Mesothelial cell of epicardium (in vitro differentiated cells): ENCODE results near the gene POU2AF3. TPM values are rescaled to one million over a fixed set of nuclear protein-coding genes. Genes with fewer than 3 reads are reported as not detected.

Experiments
- DNase-seq, 2 experiments: peaks; one replicate each; pipeline ENCODE4 v3.0.0; 2021; ENCODE audit warnings: low spot score in 2 of 2; ENCODE audit not compliant: unreplicated experiment in 2 of 2
- H3K27ac Mint-ChIP-seq: 2 replicates; pipeline ENCODE4 v1.8.0; 2021; ENCODE audit warnings: mixed read lengths
- H3K27me3 Mint-ChIP-seq: 2 replicates; pipeline ENCODE4 v1.8.0; 2021; ENCODE audit warnings: low read depth, mixed read lengths
- H3K36me3 Mint-ChIP-seq: 2 replicates; pipeline ENCODE4 v1.8.0; 2021; ENCODE audit warnings: mixed read lengths
- H3K4me1 Mint-ChIP-seq: 2 replicates; pipeline ENCODE4 v1.8.0; 2021; ENCODE audit warnings: mixed read lengths
- H3K4me3 Mint-ChIP-seq: 2 replicates; pipeline ENCODE4 v1.8.0; 2021; ENCODE audit warnings: mild to moderate bottlenecking, moderate library complexity, mixed read lengths
- H3K9me3 Mint-ChIP-seq: 2 replicates; pipeline ENCODE4 v1.8.0; 2021; ENCODE audit warnings: mixed read lengths
- CTCF ChIP-seq: fragments of 200-600 bp; sonication (generic); IDR thresholded peaks from one replicate; pipeline ENCODE4 v1.5.0; 2021; ENCODE audit warnings: antibody characterized with exemption; ENCODE audit not compliant: unreplicated experiment
- total RNA-seq: library from RNA; stranded (reverse); gene quantifications from 3 replicates; pipeline ENCODE4 v1.2.1, GENCODE V29; 2021

POU2AF3 gene
- total RNA-seq, 1 donor from 2014 or later = 3.0 TPM

- H3K4me3 Mint-ChIP-seq = no peak overlapping the region
- peaks cover 4% of the 10 kb centered on the region for H3K27me3 Mint-ChIP-seq
- H3K36me3 Mint-ChIP-seq = no peaks in the 10 kb centered on the region
- no peak for DNase-seq
- TF ChIP-seq CTCF = no peak
- H3K9me3 Mint-ChIP-seq = no peaks in the 10 kb centered on the region
- peaks cover 12% of the 10 kb centered on the region for H3K4me1 Mint-ChIP-seq
- no peak overlapping the region for H3K27ac Mint-ChIP-seq
Observed at GRCh38 chr11:111347723-111348115, 49.4 kb downstream of the POU2AF3 start.

GRCh38 chr11:111348147-111348546 is 49.8 kb downstream of the POU2AF3 start:
- no peak for DNase-seq
- TF ChIP-seq CTCF = no peak
- H3K9me3 Mint-ChIP-seq = no peaks in the 10 kb centered on the region
- no peaks in the 10 kb centered on the region for H3K36me3 Mint-ChIP-seq
- peaks cover 6% of the 10 kb centered on the region for H3K27me3 Mint-ChIP-seq
- H3K27ac Mint-ChIP-seq = no peak overlapping the region
- no peak overlapping the region for H3K4me3 Mint-ChIP-seq
- peaks cover 13% of the 10 kb centered on the region for H3K4me1 Mint-ChIP-seq

GRCh38 chr11:111349191-111349695 is 50.9 kb downstream of the POU2AF3 start:
- DNase-seq = no peak
- peaks cover 10% of the 10 kb centered on the region for H3K27me3 Mint-ChIP-seq
- no peaks in the 10 kb centered on the region for H3K9me3 Mint-ChIP-seq
- H3K27ac Mint-ChIP-seq = no peak overlapping the region
- H3K4me3 Mint-ChIP-seq = no peak overlapping the region
- peaks cover 16% of the 10 kb centered on the region for H3K4me1 Mint-ChIP-seq
- no peak for TF ChIP-seq CTCF
- H3K36me3 Mint-ChIP-seq = no peaks in the 10 kb centered on the region

DNA sequence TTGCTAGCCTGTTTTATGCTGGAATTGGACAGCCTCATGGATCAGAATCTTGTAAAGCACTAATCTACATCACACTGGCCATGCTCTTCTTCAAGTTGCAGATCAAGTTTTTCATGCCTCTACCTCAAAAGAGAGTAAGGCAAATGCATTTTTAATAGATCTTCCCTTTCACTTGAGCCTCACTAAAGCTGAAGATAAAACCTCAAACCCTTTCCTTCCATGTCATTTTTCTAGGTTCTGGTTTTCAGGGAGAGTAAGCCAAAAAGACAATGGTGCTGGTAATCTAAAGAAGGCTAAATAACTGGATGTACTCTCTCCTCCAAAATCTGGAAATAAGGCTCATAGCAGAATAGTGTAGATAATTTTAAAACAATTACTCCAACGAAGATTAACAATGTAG is 52.5 kb downstream of the POU2AF3 start:
- H3K36me3 Mint-ChIP-seq = no peaks in the 10 kb centered on the region
- DNase-seq = no peak
- H3K4me1 Mint-ChIP-seq = peaks cover 16% of the 10 kb centered on the region
- H3K27ac Mint-ChIP-seq = no peak overlapping the region
- no peaks in the 10 kb centered on the region for H3K9me3 Mint-ChIP-seq
- peaks cover 14% of the 10 kb centered on the region for H3K27me3 Mint-ChIP-seq
- H3K4me3 Mint-ChIP-seq = no peak overlapping the region
- no peak for TF ChIP-seq CTCF

GRCh38 chr11:111351374-111352055 is 53.2 kb downstream of the POU2AF3 start:
- TF ChIP-seq CTCF = no peak
- no peaks in the 10 kb centered on the region for H3K36me3 Mint-ChIP-seq
- DNase-seq = no peak
- H3K4me1 Mint-ChIP-seq = peaks cover 16% of the 10 kb centered on the region
- no peaks in the 10 kb centered on the region for H3K9me3 Mint-ChIP-seq
- no peak overlapping the region for H3K4me3 Mint-ChIP-seq
- H3K27ac Mint-ChIP-seq = no peak overlapping the region
- peaks cover 14% of the 10 kb centered on the region for H3K27me3 Mint-ChIP-seq
